ENCODE measurements around the gene TAB2.

Gene TAB2

DNA sequence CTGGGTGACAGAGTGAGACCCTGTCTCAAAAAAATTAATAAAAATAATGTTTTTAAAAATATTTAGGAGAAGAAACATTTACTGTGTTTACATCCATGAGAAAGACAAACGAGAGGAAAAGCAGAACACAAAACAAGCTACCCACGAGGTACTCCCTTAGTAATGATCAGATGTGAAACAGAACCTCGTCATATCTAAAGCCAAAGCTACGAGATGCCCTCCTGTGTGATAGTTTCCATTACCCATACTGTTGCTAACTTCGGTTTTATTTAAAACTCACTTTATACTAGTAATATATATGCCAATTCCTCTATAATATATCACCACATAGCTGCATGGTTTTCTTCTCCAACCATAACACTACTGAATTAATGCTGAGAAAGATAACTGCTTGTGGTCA, 103.6 kb downstream of the TAB2 start:
- no peaks in the 10 kb centered on the region for H3K9me3 ChIP-seq (ENCODE audit: insufficient read depth, low read depth, low read length)

GRCh38 chr6:149422581-149422980, 105.1 kb downstream of the TAB2 start:
- H4K91ac ChIP-seq (ENCODE audit: low read depth, low read length) = no peak overlapping the region
- WGBS (ENCODE audit: extremely low coverage, insufficient coverage, insufficient read length) = no CpG with 5 or more reads among the region's 4 CpGs
- no peak overlapping the region for H2BK5ac ChIP-seq (ENCODE audit: low read depth, low read length, poor library complexity)
- H3K79me2 ChIP-seq (ENCODE audit: control insufficient read depth, insufficient read depth, low read length, poor library complexity) = no peaks in the 10 kb centered on the region
- H3K27me3 ChIP-seq (ENCODE audit: insufficient read depth, low read length) = no peaks in the 10 kb centered on the region
- no peaks in the 10 kb centered on the region for H3K79me1 ChIP-seq (ENCODE audit: low read length)
- H3K4ac ChIP-seq (ENCODE audit: low read depth, low read length) = no peak overlapping the region
- no peaks in the 10 kb centered on the region for H3K36me3 ChIP-seq (ENCODE audit: control insufficient read depth in 1 of 2, insufficient read depth in 2 of 2, low read length in 2 of 2)
- no peak overlapping the region for H3K18ac ChIP-seq (ENCODE audit: low read length)
- H4K8ac ChIP-seq (ENCODE audit: low read depth, low read length) = no peak overlapping the region
- no peak overlapping the region for H3K4me2 ChIP-seq (ENCODE audit: low read length)
- H3K27ac ChIP-seq (ENCODE audit: low read depth, low read length) = no peak overlapping the region
- H3K9me3 ChIP-seq (ENCODE audit: insufficient read depth, low read depth, low read length) = no peaks in the 10 kb centered on the region
- no peak overlapping the region for H3K14ac ChIP-seq (ENCODE audit: low read length)
- H2BK12ac ChIP-seq (ENCODE audit: low read length) = no peak overlapping the region
- H2AK5ac ChIP-seq (ENCODE audit: low read length) = no peak overlapping the region
- H2BK120ac ChIP-seq (ENCODE audit: insufficient read depth, low read length, poor library complexity) = no peak overlapping the region
- H3K23ac ChIP-seq (ENCODE audit: low read length) = no peak overlapping the region
- H3K4me1 ChIP-seq (ENCODE audit: control insufficient read depth in 1 of 2, insufficient read depth in 2 of 2, low read length in 2 of 2) = no peaks in the 10 kb centered on the region
- no peak overlapping the region for H3K4me3 ChIP-seq (ENCODE audit: low read depth, low read length)
- no peak for DNase-seq
- no peak overlapping the region for H3K9ac ChIP-seq (ENCODE audit: low read length)
- no peak overlapping the region for H4K12ac ChIP-seq (ENCODE audit: low read depth, low read length)
- no peak overlapping the region for H2AFZ ChIP-seq (ENCODE audit: insufficient read depth, low read length, poor library complexity)

More for the DNA sequence above, 103.6 kb downstream of the TAB2 start:
- no peak overlapping the region for H3K23ac ChIP-seq (ENCODE audit: low read length)
- H3K18ac ChIP-seq (ENCODE audit: low read length) = no peak overlapping the region
- no peaks in the 10 kb centered on the region for H3K27me3 ChIP-seq (ENCODE audit: insufficient read depth, low read length)
- H3K79me2 ChIP-seq (ENCODE audit: control insufficient read depth, insufficient read depth, low read length, poor library complexity) = no peaks in the 10 kb centered on the region
- no peak overlapping the region for H3K27ac ChIP-seq (ENCODE audit: low read depth, low read length)
- H2BK12ac ChIP-seq (ENCODE audit: low read length) = no peak overlapping the region
- WGBS (ENCODE audit: extremely low coverage, insufficient coverage, insufficient read length) = no CpG with 5 or more reads among the region's 5 CpGs
- no peak overlapping the region for H3K4me2 ChIP-seq (ENCODE audit: low read length)
- H2AFZ ChIP-seq (ENCODE audit: insufficient read depth, low read length, poor library complexity) = no peak overlapping the region
- no peaks in the 10 kb centered on the region for H3K79me1 ChIP-seq (ENCODE audit: low read length)
- H3K9ac ChIP-seq (ENCODE audit: low read length) = no peak overlapping the region
- H3K4me3 ChIP-seq (ENCODE audit: low read depth, low read length) = no peak overlapping the region
- H3K4me1 ChIP-seq (ENCODE audit: control insufficient read depth in 1 of 2, insufficient read depth in 2 of 2, low read length in 2 of 2) = no peaks in the 10 kb centered on the region
- H3K36me3 ChIP-seq (ENCODE audit: control insufficient read depth in 1 of 2, insufficient read depth in 2 of 2, low read length in 2 of 2) = no peaks in the 10 kb centered on the region
- H2BK5ac ChIP-seq (ENCODE audit: low read depth, low read length, poor library complexity) = no peak overlapping the region
- H3K14ac ChIP-seq (ENCODE audit: low read length) = no peak overlapping the region
- no peak overlapping the region for H2AK5ac ChIP-seq (ENCODE audit: low read length)
- no peak overlapping the region for H4K91ac ChIP-seq (ENCODE audit: low read depth, low read length)
- no peak overlapping the region for H3K4ac ChIP-seq (ENCODE audit: low read depth, low read length)
- DNase-seq = no peak
- H2BK120ac ChIP-seq (ENCODE audit: insufficient read depth, low read length, poor library complexity) = no peak overlapping the region
- H4K12ac ChIP-seq (ENCODE audit: low read depth, low read length) = no peak overlapping the region
- no peak overlapping the region for H4K8ac ChIP-seq (ENCODE audit: low read depth, low read length)

DNA sequence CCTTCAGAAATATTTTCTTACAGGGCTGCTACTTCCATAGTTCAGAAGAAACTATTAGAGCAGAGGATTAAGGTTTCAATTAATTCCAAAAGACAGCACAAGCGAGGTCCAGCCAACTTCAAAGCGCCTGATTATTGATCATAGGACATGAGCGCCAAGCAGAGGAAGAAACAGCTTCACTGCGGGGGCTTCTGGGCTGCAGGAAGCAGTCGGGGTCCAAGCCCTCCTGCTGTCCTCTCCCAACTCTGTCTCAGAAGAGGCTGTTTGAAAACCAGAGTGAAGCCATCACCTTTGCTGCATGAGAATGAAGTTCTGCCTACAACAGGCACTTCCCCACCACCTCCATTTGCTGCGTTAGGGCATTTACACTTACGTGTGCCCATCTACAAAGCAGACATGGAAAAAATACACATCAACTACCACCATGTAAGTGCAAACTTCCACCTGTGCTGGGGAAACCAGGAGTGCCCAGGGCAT, 106.5 kb downstream of the TAB2 start:
- Histone ChIP-seq H3K4ac (ENCODE audit: low read depth, low read length) (no peak overlapping the region), H3K27ac (ENCODE audit: low read depth, low read length) (no peak overlapping the region), H3K79me1 (ENCODE audit: low read length) (no peaks in the 10 kb centered on the region), H3K36me3 (ENCODE audit: control insufficient read depth in 1 of 2, insufficient read depth in 2 of 2, low read length in 2 of 2) (no peaks in the 10 kb centered on the region), H4K12ac (ENCODE audit: low read depth, low read length) (no peak overlapping the region), H2AK5ac (ENCODE audit: low read length) (no peak overlapping the region), H3K27me3 (ENCODE audit: insufficient read depth, low read length) (no peaks in the 10 kb centered on the region), H4K91ac (ENCODE audit: low read depth, low read length) (no peak overlapping the region), H3K79me2 (ENCODE audit: control insufficient read depth, insufficient read depth, low read length, poor library complexity) (no peaks in the 10 kb centered on the region), H3K9me3 (ENCODE audit: insufficient read depth, low read depth, low read length) (no peaks in the 10 kb centered on the region), H2AFZ (ENCODE audit: insufficient read depth, low read length, poor library complexity) (no peak overlapping the region), H3K4me2 (ENCODE audit: low read length) (no peak overlapping the region), H3K14ac (ENCODE audit: low read length) (no peak overlapping the region), H3K23ac (ENCODE audit: low read length) (no peak overlapping the region), H3K4me1 (ENCODE audit: control insufficient read depth in 1 of 2, insufficient read depth in 2 of 2, low read length in 2 of 2) (no peaks in the 10 kb centered on the region), H2BK5ac (ENCODE audit: low read depth, low read length, poor library complexity) (no peak overlapping the region), H3K9ac (ENCODE audit: low read length) (no peak overlapping the region), H2BK12ac (ENCODE audit: low read length) (no peak overlapping the region), H2BK120ac (ENCODE audit: insufficient read depth, low read length, poor library complexity) (no peak overlapping the region), H3K18ac (ENCODE audit: low read length) (no peak overlapping the region), H4K8ac (ENCODE audit: low read depth, low read length) (no peak overlapping the region), H3K4me3 (ENCODE audit: low read depth, low read length) (no peak overlapping the region)
- no CpG with 5 or more reads among the region's 7 CpGs for WGBS (ENCODE audit: extremely low coverage, insufficient coverage, insufficient read length)
- DNase-seq = no peak

DNA sequence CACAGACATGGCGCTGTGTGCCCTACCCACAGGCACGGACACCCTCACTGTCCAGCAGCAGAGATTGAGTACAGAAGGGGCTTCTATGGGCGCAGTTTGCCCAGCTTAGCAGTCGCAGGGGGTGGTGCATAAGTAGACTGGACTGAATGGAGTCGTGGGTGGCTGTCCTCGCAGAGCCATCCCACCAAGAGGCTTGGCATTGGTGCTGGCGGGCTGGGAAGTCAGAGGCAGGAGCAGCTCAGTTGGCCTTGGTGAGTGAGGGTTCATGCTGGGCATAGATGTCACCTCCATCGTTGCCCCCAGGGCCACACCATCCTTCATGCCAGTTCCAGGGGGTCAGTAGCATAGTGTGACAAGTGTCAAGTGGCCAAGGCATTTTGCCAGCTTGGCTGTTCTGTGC, 107.7 kb downstream of the TAB2 start:
- no peak overlapping the region for H2BK5ac ChIP-seq (ENCODE audit: low read depth, low read length, poor library complexity)
- H3K4me2 ChIP-seq (ENCODE audit: low read length) = no peak overlapping the region
- H3K14ac ChIP-seq (ENCODE audit: low read length) = no peak overlapping the region
- peak overlapping the region; percentile 24 for H3K4me3 ChIP-seq (ENCODE audit: low read depth, low read length)
- no CpG with 5 or more reads among the region's 8 CpGs for WGBS (ENCODE audit: extremely low coverage, insufficient coverage, insufficient read length)
- no peaks in the 10 kb centered on the region for H3K27me3 ChIP-seq (ENCODE audit: insufficient read depth, low read length)
- H3K9me3 ChIP-seq (ENCODE audit: insufficient read depth, low read depth, low read length) = no peaks in the 10 kb centered on the region
- no peak overlapping the region for H2BK12ac ChIP-seq (ENCODE audit: low read length)
- no peak overlapping the region for H3K4ac ChIP-seq (ENCODE audit: low read depth, low read length)
- no peak for DNase-seq
- no peak overlapping the region for H3K27ac ChIP-seq (ENCODE audit: low read depth, low read length)
- H3K18ac ChIP-seq (ENCODE audit: low read length) = no peak overlapping the region
- H3K79me1 ChIP-seq (ENCODE audit: low read length) = no peaks in the 10 kb centered on the region
- H4K91ac ChIP-seq (ENCODE audit: low read depth, low read length) = no peak overlapping the region
- H3K9ac ChIP-seq (ENCODE audit: low read length) = no peak overlapping the region
- no peak overlapping the region for H2AFZ ChIP-seq (ENCODE audit: insufficient read depth, low read length, poor library complexity)
- H4K12ac ChIP-seq (ENCODE audit: low read depth, low read length) = no peak overlapping the region
- no peak overlapping the region for H2AK5ac ChIP-seq (ENCODE audit: low read length)
- no peak overlapping the region for H3K23ac ChIP-seq (ENCODE audit: low read length)
- H3K79me2 ChIP-seq (ENCODE audit: control insufficient read depth, insufficient read depth, low read length, poor library complexity) = no peaks in the 10 kb centered on the region
- no peak overlapping the region for H4K8ac ChIP-seq (ENCODE audit: low read depth, low read length)
- no peaks in the 10 kb centered on the region for H3K4me1 ChIP-seq (ENCODE audit: control insufficient read depth in 1 of 2, insufficient read depth in 2 of 2, low read length in 2 of 2)
- no peak overlapping the region for H2BK120ac ChIP-seq (ENCODE audit: insufficient read depth, low read length, poor library complexity)
- no peaks in the 10 kb centered on the region for H3K36me3 ChIP-seq (ENCODE audit: control insufficient read depth in 1 of 2, insufficient read depth in 2 of 2, low read length in 2 of 2)

All from trophoblast cell (in vitro differentiated cells and primary cell).